SK-N-MC (cell line): ENCODE measurements around the gene GK2.
A peak's percentile ranks its signal among the peaks of the same experiment; 100 is the strongest.

Experiments
- EZH2 ChIP-seq: fragments of 200-600 bp; sonication (generic); IDR thresholded peaks from one replicate; pipeline ENCODE4 v1.6.1; 2017; ENCODE audit warnings: antibody characterized with exemption
- FOXP2 ChIP-seq: optimal IDR thresholded peaks from 2 replicates; pipeline ENCODE3; 2011; ENCODE audit warnings: mild to moderate bottlenecking, moderate library complexity; ENCODE audit not compliant: insufficient read depth; ENCODE audit errors: extremely low read length, control extremely low read depth
- POLR2AphosphoS5 ChIP-seq: IDR thresholded peaks from 2 replicates; pipeline ENCODE4 v1.6.1; 2012; ENCODE audit warnings: mild to moderate bottlenecking, low read depth, low read length, borderline replicate concordance

DNA sequence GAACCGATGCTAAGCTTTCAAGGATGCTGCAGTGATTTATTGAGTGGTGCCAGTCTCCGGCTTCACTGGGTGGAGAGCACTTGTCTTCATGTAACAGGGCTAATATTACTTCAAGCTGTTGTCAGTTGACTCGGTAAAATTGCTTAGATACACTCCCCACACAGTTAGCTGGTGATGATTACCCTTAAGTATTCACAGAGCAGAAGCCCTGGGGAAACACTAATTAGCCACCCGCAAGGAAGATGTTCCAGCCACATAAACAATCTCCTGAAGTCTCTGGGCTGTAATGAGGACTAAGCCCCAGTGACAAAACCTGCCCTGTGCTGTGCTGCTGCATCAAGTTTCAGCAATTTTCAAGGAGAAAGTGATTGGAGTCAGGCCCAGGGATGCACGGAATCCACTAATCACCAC, 37.3 kb upstream of the GK2 start:
- no peak for TF ChIP-seq EZH2
- no peak for TF ChIP-seq POLR2AphosphoS5
- TF ChIP-seq FOXP2, result peak; percentile 90
